IPS DF 4.7 (cell line): ENCODE measurements around the gene CHIC2.
A peak's percentile ranks its signal among the peaks of the same experiment; 100 is the strongest.
"Not testable (repeated sequence)": the region's sequence is repeated elsewhere in the genome, so short reads cannot be mapped to it uniquely, and the experiment has no call there.

Experiments
- DNase-seq: peaks from one replicate; pipeline ENCODE4 v3.0.0-alpha.2; 2013; ENCODE audit warnings: low spot score; ENCODE audit errors: extremely low read depth

The CHIC2 gene

DNA sequence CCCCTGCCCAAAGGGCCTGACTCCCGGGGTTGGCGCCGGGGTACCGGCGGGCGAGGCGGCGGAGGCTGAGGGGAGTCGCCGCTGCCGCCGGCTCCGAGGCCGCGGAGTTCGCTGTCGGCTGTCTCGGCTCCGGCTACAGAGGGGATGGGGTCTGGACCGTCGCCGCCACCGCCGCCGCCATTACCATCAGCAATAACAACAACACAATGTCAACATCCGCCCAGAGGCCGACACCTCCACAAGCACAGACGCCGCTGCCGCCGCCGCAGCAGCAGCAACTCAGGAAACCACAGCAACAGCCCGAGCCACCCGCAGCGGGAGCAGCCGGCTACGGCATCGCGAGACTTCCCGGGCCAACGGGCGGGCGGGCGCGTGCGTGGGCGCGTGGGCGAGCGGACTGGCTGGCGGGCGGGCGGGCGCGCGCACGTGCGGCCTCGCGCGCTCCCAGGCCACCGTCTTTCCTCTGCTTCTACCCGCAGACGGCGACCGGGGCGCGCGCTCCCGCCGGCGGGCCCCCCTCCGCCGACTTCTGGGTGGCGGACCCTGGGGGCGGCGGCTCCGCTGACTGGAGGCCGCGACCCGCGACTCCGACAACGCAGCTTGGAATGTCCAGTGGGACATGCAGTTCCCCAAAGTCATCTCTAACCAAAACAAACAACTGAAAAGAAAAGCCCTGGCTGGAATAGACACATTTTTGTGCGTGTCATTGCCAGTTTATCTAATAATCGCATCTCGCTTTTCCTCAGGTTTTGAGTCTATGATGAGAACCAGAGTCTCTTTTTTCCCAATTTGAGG, at the start of gene CHIC2:
CHIC2 (minus strand) TSS at position 289 of the 795 bp plus-strand sequence. CDS start 305 bp downstream, outside the sequence.
- DNase-seq, result peak; percentile 51

DNA sequence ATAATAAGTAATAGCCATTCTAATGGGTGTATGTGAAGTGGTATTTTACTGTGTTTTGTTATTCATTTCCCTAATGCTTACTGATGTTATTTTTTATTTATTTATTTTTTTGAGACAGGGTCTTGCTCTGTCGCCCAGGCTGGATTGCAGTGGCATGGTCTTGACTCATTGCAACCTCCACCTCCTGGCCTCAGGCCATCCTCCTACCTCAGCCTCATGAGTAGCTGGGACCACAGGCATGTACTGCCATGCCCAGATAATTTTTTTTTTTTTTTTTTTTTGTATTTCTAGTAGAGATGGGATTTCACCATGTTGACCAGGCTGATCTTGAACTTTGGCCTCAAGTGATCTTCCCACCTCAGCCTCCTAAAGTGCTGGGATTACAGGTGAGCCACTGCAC, 48.8 kb upstream of the CHIC2 start:
- DNase-seq, result not testable (repeated sequence)

DNA sequence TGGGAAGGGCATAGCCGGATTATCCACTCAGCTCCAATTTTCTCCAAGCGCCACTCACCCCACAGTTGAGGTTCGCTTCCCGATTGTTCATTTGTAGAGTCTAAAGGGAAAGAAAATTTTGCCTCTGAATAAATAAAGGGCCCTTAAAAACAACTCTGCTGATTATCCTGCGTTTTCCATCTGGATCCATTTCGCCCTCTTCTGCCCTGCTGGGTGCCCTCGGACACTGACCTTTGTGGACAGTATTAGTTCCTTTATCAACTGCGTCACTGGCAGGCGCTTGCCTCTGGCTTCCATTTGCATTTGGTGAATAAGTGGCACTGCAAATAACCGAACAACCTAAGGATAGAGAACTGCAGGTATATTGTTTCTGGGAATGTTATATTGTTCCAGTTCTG, 45.6 kb upstream of the CHIC2 start:
- no peak for DNase-seq

DNA sequence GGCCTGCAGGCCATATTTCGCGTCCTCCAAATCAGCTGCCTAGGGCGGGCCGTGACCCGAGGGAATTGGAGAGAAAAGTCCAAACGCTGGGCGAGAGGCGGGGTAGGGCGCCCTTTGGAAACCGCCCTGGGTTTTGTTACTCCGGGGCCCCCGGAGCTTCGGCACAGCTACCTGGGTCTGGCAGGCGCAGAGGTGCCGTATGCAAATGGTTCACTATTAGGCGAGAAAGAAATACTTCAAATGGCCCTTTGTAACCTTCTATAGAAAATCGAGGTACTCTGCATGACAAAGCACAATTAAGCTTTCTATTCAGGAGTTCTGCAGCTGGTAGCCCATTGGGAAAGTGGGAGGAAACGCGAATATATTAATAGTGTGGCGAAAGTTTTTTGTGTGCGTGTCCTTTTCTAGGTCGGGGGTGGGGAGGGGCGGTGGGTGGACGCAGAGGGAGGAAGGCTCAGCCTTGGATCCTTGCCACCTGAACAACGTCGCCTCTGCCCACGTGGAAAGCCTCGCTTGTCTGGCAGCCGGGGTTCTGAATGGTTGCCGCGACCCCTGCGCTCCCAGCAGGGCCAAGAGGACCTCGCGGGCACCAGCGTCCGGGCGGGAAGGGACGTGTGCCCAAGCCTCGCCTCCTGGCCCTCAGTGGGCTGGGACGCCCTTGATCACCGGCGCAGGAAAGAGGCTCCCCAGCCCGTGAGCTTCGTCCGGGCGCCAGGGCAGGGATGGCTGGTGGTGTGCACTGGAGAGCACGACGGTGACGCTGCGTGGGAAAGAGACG, 45.0 kb upstream of the CHIC2 start:
- no peak for DNase-seq

DNA sequence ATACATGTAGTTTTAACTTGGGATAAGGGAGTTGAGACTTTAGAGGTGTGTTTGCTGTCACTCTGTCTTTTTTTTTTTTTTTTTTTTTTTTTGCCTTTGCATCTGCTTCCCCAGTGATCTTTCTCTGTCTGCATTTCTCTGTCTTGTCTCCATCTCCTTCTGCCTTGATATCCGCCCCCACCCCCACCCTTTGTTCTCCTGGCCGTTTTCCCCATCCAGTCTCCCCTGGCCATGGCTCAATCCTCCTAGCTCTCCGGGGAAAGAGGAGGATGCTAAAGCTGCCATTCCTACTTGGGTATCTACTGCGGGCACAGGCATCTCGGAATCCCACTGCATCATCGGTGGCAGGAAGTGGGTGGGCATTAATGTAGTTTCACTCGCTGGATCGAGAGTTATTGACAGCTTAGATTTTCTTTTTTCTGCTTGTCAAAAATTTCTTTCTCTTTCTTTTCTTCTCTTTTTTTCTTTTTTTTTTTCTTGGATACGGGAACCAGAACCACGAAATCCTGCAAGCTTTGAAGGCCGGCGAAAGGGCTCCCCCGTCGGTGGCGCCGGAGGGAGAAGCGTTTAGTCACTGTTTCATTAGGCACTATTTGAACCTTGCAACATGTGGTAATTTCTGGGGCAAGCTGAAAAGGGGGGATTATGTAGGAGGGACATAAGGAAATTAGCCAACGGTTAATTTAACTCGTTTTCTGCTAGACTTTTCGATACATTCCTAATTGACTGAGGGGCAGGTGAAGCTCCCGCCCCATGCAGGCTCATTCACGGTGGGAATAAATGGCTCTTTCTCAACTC, 43.7 kb upstream of the CHIC2 start:
- DNase-seq, result no peak

DNA sequence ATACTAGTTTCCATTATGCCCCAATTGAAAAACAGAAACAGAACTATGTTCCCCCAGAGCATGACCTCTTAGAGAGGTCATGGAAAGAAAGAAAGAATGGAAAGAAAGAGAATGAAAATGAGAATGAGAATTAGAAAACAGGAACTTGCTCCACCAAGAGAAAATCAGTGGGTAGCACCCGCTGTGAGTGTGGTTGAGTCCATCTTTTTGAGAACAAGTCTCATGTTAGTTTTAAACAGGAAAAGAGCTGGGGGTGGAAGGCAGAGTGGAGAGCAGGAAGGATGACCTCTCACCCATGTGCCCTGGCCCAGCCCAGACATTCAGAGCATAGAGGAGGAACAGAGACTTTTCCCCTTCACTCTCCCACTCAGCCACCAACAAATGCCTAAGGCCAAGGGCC, 40.5 kb upstream of the CHIC2 start:
- no peak for DNase-seq

DNA sequence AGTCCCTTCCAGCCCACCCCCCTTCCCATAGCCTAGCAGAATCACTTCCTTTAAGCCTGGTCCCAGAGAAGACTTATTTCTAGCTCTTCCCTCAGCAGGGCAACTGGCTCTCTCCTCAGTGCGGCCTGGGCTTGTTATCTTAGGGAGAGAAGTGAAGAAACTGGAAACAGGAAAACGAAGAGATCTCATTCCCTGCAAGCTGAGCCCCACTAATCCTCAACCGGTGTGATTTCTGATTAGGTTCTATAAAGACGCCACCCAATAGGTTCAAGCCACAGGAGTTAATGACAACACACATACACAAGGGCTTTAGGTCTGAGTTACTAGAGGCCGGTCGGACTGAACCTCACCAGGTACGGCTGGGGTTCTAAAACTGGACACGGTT, 38.8 kb upstream of the CHIC2 start:
- DNase-seq, result no peak

DNA sequence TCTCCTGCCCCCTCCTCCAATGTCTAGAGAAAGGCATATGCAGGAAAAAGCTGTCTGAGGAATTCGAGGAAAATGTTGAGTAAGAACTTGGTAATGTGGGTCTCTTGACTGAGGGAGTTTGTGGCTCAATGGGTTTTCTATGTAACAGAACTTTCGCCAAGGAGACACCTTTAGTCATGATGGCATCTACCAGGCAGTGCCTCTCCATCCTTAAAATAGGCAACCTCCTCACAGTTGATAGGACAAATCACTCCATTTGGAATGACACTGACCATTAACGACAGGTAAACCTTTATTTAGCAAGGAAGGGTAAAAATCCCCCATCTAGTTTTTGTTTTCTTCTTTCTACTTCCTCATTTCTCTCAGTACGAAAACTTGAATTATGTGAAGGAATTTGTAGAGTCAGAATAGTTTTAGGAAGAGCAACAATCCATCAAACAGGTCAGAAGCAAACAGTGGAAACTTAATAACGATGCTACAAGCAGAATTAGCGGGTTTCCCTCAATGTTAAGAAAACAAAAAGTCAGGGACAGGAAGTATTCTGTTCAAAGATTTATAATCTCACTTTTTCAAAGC, 38.2 kb upstream of the CHIC2 start:
- DNase-seq, result no peak

DNA sequence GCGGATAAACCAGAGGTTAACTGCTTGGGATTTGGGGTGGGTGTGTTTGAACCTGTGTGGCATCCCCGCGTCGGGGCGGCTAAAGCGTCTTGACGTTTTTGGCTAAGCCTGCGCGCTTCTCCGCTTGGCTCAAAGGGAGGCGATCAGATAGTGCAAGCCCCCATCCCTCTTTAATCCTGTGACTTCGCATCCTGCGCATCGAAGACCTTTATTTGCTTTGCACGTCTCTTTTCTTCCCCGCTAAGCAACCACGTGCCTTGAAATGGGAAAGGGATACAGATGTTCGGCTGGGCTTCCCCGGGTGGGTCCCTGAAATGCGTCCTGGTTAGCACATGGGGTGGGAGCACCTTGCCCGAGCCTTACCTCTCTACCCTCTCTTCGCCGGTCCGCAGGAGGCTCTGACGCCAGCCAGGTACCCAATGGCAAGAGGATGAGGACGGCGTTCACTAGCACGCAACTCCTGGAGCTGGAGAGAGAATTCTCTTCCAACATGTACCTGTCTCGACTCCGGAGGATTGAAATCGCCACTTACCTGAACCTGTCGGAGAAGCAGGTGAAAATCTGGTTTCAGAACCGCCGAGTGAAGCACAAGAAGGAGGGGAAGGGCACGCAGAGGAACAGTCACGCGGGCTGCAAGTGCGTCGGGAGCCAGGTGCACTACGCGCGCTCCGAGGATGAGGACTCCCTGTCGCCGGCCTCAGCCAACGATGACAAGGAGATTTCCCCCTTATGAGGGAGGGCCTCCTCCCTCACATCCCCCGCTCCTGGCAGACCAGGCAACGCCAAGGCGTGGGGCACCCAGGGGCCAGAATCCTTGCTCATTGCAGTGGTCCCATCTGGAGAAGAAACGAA, 37.0 kb upstream of the CHIC2 start:
- no peak for DNase-seq

DNA sequence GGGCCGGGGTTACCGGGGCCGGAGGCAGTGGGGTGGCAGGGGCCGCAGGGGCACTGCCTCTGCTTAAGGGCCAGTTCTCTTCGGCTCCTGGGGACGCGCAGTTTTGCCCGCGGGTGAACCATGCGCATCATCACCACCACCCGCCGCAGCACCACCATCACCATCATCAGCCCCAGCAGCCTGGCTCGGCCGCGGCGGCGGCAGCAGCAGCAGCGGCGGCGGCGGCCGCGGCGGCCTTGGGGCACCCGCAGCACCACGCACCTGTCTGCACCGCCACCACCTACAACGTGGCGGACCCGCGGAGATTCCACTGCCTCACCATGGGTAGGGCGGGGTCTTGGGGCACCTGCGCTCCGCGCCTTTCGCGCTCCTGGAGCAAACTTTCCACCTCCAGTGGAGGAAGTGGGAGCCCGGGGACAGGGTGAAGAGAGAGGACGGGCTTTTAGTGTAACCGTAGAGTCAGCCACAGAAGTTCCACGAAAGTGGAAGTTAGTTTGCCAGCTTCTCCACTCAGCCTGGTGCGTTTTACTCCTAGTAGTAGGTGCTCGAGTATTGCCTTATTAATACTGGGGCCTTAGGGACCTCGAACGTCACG, 36.3 kb upstream of the CHIC2 start:
- no peak for DNase-seq

DNA sequence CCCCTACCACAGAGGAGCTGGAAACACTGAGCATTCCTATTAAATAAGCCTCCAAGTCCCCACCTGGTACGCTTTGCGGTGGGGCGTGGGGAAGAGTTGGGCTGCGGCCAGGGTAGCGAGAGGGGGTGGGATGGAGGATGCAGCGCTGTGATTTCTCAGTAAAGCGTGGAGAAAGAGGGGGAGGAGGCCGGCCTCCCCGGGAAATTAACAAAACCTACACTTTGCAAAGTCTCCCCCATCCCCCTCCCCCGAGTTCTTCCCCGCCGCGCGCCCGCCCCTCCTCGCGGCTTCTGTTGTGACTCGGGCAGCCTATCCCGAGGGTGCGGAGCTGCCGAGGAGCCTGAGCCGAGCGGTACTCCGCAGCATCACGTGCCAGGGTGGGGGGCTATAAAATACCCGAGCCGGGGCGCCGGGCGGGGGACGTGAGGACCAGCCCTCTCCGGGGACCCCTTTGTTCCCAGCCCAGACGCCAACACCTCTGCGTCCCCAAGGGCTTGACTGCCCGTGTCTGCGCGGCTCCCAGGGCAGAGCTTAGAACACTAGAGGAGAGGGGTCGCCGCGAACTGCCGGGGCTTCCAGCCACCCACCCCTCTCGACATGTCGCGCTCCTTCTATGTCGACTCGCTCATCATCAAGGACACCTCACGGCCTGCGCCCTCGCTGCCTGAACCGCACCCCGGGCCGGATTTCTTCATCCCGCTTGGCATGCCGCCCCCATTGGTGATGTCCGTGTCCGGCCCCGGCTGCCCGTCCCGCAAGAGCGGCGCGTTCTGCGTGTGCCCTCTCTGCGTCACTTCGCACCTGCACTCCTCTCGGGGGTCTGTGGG, 35.6 kb upstream of the CHIC2 start, which contains the start of gene GSX2:
GSX2 (plus strand) TSS at position 416 of the 827 bp plus-strand sequence; CDS start at position 598, 182 bp downstream.
- DNase-seq, result no peak

DNA sequence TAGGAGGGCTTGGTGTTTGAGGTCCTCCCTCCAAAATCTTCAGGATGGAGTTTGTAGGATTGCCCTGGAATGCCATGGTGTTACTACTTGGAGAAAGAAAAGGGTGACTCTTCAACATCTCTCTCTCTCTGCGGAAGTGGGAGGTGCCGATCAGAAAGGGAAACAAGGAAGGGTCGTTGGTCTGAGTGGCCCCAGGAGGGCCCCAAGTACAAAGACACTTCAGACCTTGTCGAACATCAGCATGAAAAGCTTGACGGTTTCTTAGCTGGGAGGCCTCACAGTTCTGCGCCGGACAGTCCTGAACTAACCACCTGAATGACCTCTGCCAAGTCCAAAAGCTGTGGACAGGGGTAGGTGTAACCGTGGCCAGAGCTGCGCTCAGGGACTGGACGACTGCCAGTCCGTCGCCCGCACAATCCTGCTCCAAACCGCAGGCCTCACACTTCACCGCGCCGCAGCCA, 34.9 kb upstream of the CHIC2 start:
- DNase-seq, result no peak

DNA sequence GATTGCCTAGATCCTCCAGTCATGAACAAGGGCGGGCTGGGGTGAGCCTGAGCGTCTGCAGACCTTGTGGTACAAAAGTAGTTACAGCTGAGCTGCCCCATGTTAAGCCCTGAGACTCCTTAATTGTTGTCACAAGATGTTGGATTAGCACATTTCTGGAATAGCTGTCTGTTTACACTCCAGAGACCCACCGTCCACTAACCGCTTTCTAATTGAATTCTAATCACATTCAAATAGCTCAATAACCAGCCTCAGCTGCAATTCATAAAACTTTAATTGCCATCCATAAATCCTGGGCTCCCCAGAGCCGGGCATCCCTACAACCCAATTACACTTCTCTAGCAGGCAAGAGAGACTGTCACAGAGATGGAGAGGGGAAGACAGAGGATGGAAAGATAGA, 34.0 kb upstream of the CHIC2 start:
- no peak for DNase-seq

DNA sequence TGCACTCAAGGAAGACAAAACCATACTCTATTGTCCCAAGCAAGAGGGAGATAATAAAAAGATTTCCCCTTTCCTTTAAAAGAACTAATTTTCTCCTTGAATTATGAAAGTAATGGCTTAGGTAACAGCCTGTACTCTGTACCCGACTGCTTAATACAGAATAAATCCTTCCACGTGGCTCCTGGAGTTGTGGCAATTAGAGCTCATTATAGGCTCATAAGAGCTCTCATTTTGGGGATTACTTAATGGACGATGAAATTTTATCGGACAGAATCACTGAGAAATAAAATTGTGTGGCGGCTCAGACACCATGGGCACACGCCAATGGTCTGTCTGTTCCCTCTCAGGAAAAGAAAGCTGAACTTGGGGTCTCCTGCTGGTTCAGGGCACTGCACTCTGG, 32.7 kb upstream of the CHIC2 start:
- DNase-seq, result no peak

DNA sequence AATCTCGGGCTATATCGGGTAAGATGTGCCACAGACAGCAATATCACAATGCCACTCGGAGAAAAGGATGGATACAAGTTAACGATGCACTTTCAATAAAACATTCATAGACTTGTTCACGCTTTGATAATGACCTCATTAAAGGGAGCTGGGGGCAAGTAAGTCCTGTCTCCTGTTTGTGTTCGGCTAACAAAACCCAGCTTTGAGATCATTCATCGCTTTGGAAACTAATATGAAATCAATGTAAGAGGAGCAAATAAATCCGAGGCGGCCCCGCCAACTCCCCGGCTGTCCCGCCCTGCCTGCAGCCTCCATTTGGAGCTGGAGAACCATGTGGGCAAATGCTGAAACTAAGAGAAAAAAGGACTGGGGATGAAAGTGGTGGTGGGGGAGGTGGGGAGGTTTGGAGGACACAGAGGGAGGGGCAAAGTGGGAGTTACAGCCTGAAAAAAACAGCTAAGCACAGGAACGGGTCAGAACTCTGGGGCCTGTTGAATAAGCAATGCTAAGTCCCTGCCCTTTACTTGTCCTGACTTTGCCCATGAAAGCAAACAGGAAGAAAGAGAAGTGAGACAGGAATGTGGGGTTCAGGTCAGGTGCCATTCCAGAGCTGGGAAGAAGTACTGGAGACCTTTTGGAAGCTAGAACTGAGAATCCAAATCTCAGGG, 32.0 kb upstream of the CHIC2 start:
- no peak for DNase-seq

DNA sequence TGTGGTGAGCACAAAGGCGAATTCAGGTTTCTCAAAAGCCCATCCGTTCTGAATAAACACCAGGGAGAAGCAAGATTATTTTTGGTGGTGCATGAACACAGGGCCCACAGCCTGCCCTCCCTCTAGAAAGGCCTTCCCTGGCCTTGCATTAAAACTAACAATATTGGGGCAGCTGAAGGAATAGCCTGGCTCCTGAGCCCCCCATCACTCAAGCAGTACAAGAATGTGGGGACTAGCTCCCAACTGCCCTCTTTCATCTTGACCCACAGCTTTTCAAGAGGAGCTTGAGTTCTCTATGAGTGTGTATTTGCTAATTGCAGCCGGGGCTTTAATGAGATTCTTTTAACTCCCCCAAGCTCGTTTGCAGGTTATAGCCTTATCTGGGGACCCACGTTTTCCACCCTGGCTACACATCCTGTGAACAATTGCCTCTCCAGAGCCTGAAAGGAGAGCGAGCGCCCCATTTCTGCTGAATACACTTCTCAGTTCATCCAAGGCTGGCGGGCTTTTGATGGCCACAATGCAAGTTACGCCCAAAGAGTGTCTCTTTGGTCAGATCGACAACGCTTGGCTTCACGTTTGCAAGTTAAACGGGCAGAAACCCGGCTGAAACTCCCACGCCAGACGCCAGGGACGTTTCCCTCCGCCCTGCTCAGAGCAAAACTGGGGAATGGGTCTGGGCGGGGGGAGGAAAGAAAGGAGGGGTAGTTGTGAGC, 30.9 kb upstream of the CHIC2 start:
- no peak for DNase-seq

DNA sequence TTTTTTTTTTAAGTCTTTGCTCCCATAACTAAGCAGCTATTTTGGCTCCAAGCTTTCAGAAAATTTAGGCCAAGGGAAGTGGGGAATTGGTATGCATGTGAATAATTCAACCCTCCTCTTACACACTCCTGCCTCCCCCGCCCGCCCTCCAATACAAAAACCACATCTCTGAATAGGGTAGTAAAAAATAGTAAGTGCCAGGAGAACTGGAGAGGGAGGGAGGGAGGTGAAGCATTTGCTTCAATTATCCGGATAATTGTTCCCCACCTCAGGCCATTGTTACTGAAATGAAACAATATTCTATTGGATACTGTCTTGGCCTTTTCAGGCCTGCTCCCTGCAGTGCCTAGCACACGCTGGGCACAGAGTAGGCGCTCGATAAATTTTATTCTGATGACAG, 30.0 kb upstream of the CHIC2 start:
- no peak for DNase-seq
